ENCODE data around the gene AOAH. TPM values are rescaled to one million over a fixed set of nuclear protein-coding genes. Genes with fewer than 3 reads are reported as not detected.
"Not testable (repeated sequence)": the region's sequence is repeated elsewhere in the genome, so short reads cannot be mapped to it uniquely, and the experiment has no call there.

The AOAH gene
- total and polyA plus RNA-seq, 2 donors from 2014 or later, result 2.7 to 24.7 TPM

DNA sequence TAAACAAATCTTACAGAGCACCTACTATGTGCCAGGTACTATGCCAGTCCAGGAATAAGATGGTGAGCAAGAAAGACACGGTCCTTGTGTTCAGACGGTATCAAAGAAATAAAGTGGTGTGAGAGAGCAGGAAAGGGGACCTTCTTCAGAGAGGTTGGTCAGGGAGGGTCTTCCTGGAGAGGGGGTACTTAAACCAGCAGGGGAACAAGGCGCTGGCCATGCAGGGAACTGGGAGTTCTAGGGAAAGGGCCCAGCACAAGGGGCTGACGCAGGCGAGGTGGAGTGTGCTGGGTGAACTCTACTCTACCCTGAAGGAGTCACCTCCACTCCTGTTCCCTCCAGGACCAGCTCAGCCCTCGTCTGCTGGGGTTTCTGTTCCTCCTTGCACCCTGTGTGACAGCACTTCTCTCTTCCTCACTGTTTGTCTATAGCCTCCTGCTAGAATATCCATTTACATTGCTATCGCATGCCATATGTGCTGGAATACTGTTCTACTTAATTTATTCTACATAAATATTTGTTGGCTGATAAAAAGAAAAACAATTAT, 73.5 kb downstream of the AOAH start:
- no peaks in the 10 kb centered on the region for H3K9me3 ChIP-seq (ENCODE audit: control insufficient read depth in 2 of 3, insufficient read depth in 1 of 3, low read length in 3 of 3)
- H3K27ac ChIP-seq (ENCODE audit: low read depth in 2 of 2, low read length in 2 of 2), result no peak overlapping the region
- H3K4me3 ChIP-seq (ENCODE audit: low read length in 3 of 3), result no peak overlapping the region
- DNase-seq (no peak), FAIRE-seq (no peak)
- H3K27me3 ChIP-seq (ENCODE audit: control insufficient read depth, insufficient read depth, low read length), result no peaks in the 10 kb centered on the region
- no peak overlapping the region for H3K9ac ChIP-seq (ENCODE audit: low read length in 3 of 3)
- H3K4me1 ChIP-seq (ENCODE audit: control insufficient read depth in 2 of 3, insufficient read depth in 2 of 3, low read depth in 1 of 3, low read length in 3 of 3), result no peaks in the 10 kb centered on the region
- TF ChIP-seq, protein P1, sequence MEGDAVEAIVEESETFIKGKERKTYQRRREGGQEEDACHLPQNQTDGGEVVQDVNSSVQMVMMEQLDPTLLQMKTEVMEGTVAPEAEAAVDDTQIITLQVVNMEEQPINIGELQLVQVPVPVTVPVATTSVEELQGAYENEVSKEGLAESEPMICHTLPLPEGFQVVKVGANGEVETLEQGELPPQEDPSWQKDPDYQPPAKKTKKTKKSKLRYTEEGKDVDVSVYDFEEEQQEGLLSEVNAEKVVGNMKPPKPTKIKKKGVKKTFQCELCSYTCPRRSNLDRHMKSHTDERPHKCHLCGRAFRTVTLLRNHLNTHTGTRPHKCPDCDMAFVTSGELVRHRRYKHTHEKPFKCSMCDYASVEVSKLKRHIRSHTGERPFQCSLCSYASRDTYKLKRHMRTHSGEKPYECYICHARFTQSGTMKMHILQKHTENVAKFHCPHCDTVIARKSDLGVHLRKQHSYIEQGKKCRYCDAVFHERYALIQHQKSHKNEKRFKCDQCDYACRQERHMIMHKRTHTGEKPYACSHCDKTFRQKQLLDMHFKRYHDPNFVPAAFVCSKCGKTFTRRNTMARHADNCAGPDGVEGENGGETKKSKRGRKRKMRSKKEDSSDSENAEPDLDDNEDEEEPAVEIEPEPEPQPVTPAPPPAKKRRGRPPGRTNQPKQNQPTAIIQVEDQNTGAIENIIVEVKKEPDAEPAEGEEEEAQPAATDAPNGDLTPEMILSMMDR (IDR thresholded peaks at IDR 0.05; ENCODE audit: borderline replicate concordance, extremely low read depth, insufficient read depth), result no peak
- intact Hi-C loops (cut with DNase I), result no loop called here
- no peaks in the 10 kb centered on the region for H3K36me3 ChIP-seq (ENCODE audit: control insufficient read depth in 2 of 3, insufficient read depth in 3 of 3, low read length in 3 of 3)

DNA sequence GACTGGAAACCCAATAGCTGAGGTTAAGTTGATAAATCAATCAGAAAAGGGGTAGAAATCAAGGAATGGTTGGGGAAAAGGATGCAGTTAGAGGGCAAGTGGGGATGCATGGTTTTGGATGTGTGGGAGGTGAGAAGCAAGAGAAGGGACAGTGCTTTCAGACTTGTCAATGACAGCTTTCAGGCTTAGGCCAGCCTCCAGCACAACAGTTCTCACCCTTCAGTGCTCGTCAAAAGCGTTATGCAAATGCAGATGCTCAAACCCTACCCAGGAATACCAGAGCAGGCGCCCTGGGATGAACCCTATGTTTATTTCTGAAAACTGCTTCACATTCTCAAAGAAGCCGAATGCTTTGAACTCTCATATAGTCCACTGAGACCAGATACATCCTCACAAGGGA, 74.0 kb downstream of the AOAH start:
- TF ChIP-seq, protein P1 (IDR thresholded peaks at IDR 0.05; ENCODE audit: borderline replicate concordance, extremely low read depth, insufficient read depth), result no peak
- no peaks in the 10 kb centered on the region for H3K27me3 ChIP-seq (ENCODE audit: control insufficient read depth, insufficient read depth, low read length)
- intact Hi-C loops (cut with DNase I), result no loop called here
- DNase-seq, result no peak
- H3K4me1 ChIP-seq (ENCODE audit: control insufficient read depth in 2 of 3, insufficient read depth in 2 of 3, low read depth in 1 of 3, low read length in 3 of 3), result no peaks in the 10 kb centered on the region
- H3K4me3 ChIP-seq (ENCODE audit: low read length in 3 of 3), result no peak overlapping the region
- no peak overlapping the region for H3K27ac ChIP-seq (ENCODE audit: low read depth in 2 of 2, low read length in 2 of 2)
- H3K9ac ChIP-seq (ENCODE audit: low read length in 3 of 3), result no peak overlapping the region
- no peak for FAIRE-seq
- no peaks in the 10 kb centered on the region for H3K36me3 ChIP-seq (ENCODE audit: control insufficient read depth in 2 of 3, insufficient read depth in 3 of 3, low read length in 3 of 3)
- no peaks in the 10 kb centered on the region for H3K9me3 ChIP-seq (ENCODE audit: control insufficient read depth in 2 of 3, insufficient read depth in 1 of 3, low read length in 3 of 3)

DNA sequence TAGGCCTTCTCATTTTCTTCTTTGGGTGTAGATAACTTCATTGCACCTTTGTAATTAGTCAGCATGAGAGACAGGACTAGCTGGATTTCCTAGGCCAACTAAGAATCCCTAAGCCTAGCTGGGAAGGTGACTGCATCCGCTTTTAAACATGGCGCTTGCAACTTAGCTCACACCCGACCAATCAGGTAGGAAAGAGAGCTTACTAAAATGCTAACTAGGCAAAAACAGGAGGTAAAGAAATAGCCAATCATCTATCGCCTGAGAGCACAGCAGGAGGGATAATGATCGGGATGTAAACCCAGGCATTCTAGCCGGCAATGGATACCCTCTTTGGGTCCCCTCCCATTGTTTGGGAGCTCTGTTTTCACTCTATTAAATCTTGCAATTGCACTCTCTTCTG, 75.0 kb downstream of the AOAH start:
- H3K27me3 ChIP-seq (ENCODE audit: control insufficient read depth, insufficient read depth, low read length); H3K27ac ChIP-seq (ENCODE audit: low read depth in 2 of 2, low read length in 2 of 2); H3K9ac ChIP-seq (ENCODE audit: low read length in 3 of 3); FAIRE-seq; H3K9me3 ChIP-seq (ENCODE audit: control insufficient read depth in 2 of 3, insufficient read depth in 1 of 3, low read length in 3 of 3); H3K36me3 ChIP-seq (ENCODE audit: control insufficient read depth in 2 of 3, insufficient read depth in 3 of 3, low read length in 3 of 3); DNase-seq; H3K4me1 ChIP-seq (ENCODE audit: control insufficient read depth in 2 of 3, insufficient read depth in 2 of 3, low read depth in 1 of 3, low read length in 3 of 3); intact Hi-C loops (cut with DNase I); H3K4me3 ChIP-seq (ENCODE audit: low read length in 3 of 3): not testable (repeated sequence)

DNA sequence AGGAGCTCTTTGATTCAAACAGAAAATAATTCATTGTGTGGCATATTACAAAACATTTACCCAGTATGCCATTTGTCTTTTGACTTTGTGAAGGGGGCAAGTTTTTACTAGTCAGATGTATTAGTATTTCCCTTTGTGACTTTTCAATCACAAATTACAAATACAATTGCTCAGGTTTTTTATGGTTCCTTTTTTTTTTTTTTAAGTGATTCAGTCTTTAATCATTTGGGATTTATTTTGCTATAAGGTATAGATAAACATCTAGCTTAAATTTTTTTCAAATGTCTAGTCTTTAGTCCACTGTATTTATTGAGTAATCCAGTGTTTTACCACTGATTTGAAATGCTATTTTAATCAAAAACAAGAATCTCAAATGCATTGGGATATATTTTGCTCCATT, 75.9 kb downstream of the AOAH start:
- FAIRE-seq (peak; percentile 15), DNase-seq (no peak)
- H3K36me3 ChIP-seq (ENCODE audit: control insufficient read depth in 2 of 3, insufficient read depth in 3 of 3, low read length in 3 of 3), result no peaks in the 10 kb centered on the region
- no peaks in the 10 kb centered on the region for H3K27me3 ChIP-seq (ENCODE audit: control insufficient read depth, insufficient read depth, low read length)
- no peaks in the 10 kb centered on the region for H3K9me3 ChIP-seq (ENCODE audit: control insufficient read depth in 2 of 3, insufficient read depth in 1 of 3, low read length in 3 of 3)
- intact Hi-C loops (cut with DNase I), result no loop called here
- H3K27ac ChIP-seq (ENCODE audit: low read depth in 2 of 2, low read length in 2 of 2), result no peak overlapping the region
- H3K9ac ChIP-seq (ENCODE audit: low read length in 3 of 3), result no peak overlapping the region
- TF ChIP-seq, protein P1 (IDR thresholded peaks at IDR 0.05; ENCODE audit: borderline replicate concordance, extremely low read depth, insufficient read depth), result no peak
- H3K4me3 ChIP-seq (ENCODE audit: low read length in 3 of 3), result no peak overlapping the region
- no peaks in the 10 kb centered on the region for H3K4me1 ChIP-seq (ENCODE audit: control insufficient read depth in 2 of 3, insufficient read depth in 2 of 3, low read depth in 1 of 3, low read length in 3 of 3)

Measured in kidney (tissue), 14 donors.